K562 (cell line): ENCODE data around the gene TNFAIP3. TPM values are rescaled to one million over a fixed set of nuclear protein-coding genes. Genes with fewer than 3 reads are reported as not detected.
A peak's percentile ranks its signal among the peaks of the same experiment; 100 is the strongest.

Experiments used
- ATF7 ChIP-seq: fragments of 450-650 bp; IDR thresholded peaks from 2 replicates; pipeline ENCODE4 v1.7.1; 2014; ENCODE audit warnings: mild to moderate bottlenecking, moderate library complexity
- CCNT2 ChIP-seq: IDR thresholded peaks from 2 replicates; pipeline ENCODE4 v1.6.1; 2011; ENCODE audit warnings: borderline replicate concordance, low read depth, mild to moderate bottlenecking, moderate library complexity, mixed read lengths, low read length; ENCODE audit not compliant: insufficient read length; ENCODE audit errors: extremely low read depth
- DLX4 ChIP-seq: fragments of 250-450 bp; sonication (Bioruptor Pico); IDR thresholded peaks from 2 replicates; pipeline ENCODE4 v1.6.1; 2021; ENCODE audit warnings: mild to moderate bottlenecking
- E2F6 ChIP-seq, 2 experiments: IDR thresholded peaks; 2 replicates each; pipeline ENCODE4 v1.6.1; 2011; ENCODE audit warnings: borderline replicate concordance in 1 of 2, control low read depth in 1 of 2, low read depth in 1 of 2, low read length in 1 of 2, mild to moderate bottlenecking in 1 of 2, mixed read lengths in 1 of 2, moderate library complexity in 1 of 2; ENCODE audit not compliant: insufficient read depth in 1 of 2, insufficient read length in 1 of 2, poor library complexity in 1 of 2, severe bottlenecking in 1 of 2; ENCODE audit errors: extremely low read depth in 1 of 2
- ELF4 ChIP-seq: fragments of 450-650 bp; formaldehyde crosslinking; IDR thresholded peaks from 2 replicates; pipeline ENCODE4 v1.4.0; 2022; ENCODE audit warnings: missing genetic modification characterization
- FOXM1 ChIP-seq, 2 experiments: fragments of 450-650 bp in 1 of 2; sonication (generic) in 1 of 2; formaldehyde crosslinking in 1 of 2; IDR thresholded peaks; 2 replicates each; pipeline versions ENCODE4 v1.6.1 to v1.9.0; 2017 to 2022; ENCODE audit warnings: low read depth in 2 of 2, mild to moderate bottlenecking in 2 of 2, missing genetic modification reagents in 1 of 2, moderate library complexity in 1 of 2
- HES1 ChIP-seq: fragments of 450-650 bp; IDR thresholded peaks from 2 replicates; pipeline ENCODE4 v1.6.1; 2016; ENCODE audit warnings: low read depth, mild to moderate bottlenecking, moderate library complexity
- HIVEP1 ChIP-seq: fragments of 250-450 bp; sonication (Bioruptor Pico); IDR thresholded peaks from 2 replicates; pipeline ENCODE4 v1.4.0; 2020; ENCODE audit warnings: mild to moderate bottlenecking
- MTA3 ChIP-seq: fragments of 450-650 bp; formaldehyde crosslinking; IDR thresholded peaks from 2 replicates; pipeline ENCODE4 v1.6.1; 2017; ENCODE audit warnings: mild to moderate bottlenecking, borderline replicate concordance
- PCBP2 ChIP-seq: fragments of 200-400 bp; formaldehyde crosslinking; IDR thresholded peaks from 2 replicates; pipeline ENCODE4 v1.6.1; 2018; ENCODE audit warnings: low read length, low read depth, mild to moderate bottlenecking, moderate library complexity; ENCODE audit not compliant: poor library complexity, severe bottlenecking
- PTTG1 ChIP-seq: fragments of 450-650 bp; IDR thresholded peaks from 2 replicates; pipeline ENCODE4 v1.6.1; 2016; ENCODE audit warnings: low read depth, mild to moderate bottlenecking, missing genetic modification characterization, missing compliant biosample characterization
- SFPQ ChIP-seq: fragments of 200-400 bp; formaldehyde crosslinking; IDR thresholded peaks from 2 replicates; pipeline ENCODE4 v1.6.1; 2017; ENCODE audit warnings: mild to moderate bottlenecking, low read depth, low read length, moderate library complexity
- SMAD1 ChIP-seq: fragments of 150-350 bp; IDR thresholded peaks from 2 replicates; pipeline ENCODE4 v1.6.1; 2014; ENCODE audit warnings: low read length, low read depth; ENCODE audit not compliant: partially characterized antibody
- SRF ChIP-seq, 2 experiments: fragments of 250-450, 450-650 bp in 1 of 2; sonication (Bioruptor Pico) in 1 of 2; sonication (generic) in 1 of 2; formaldehyde crosslinking; IDR thresholded peaks; 2 replicates each; pipeline versions ENCODE4 v1.5.0 to v1.5.1; 2020 to 2022; ENCODE audit warnings: mild to moderate bottlenecking in 1 of 2, missing genetic modification reagents in 1 of 2
- XRCC4 ChIP-seq: IDR thresholded peaks from one replicate; pipeline ENCODE4 v1.6.1; 2011; ENCODE audit not compliant: insufficient read depth, insufficient read length; ENCODE audit errors: extremely low read depth
- ZMIZ1 ChIP-seq, 2 experiments: fragments of 150-350 bp in 1 of 2; IDR thresholded peaks; 2 replicates each; pipeline ENCODE4 v1.6.1; 2012 to 2016; ENCODE audit warnings: low read depth in 2 of 2, low read length in 2 of 2, mild to moderate bottlenecking in 1 of 2, moderate library complexity in 1 of 2
- ZNF561 ChIP-seq: fragments of 450-650 bp; formaldehyde crosslinking; conservative IDR thresholded peaks from 2 replicates; pipeline ENCODE4 v1.4.0; 2020; ENCODE audit warnings: mild to moderate bottlenecking, moderate library complexity
- polyA plus RNA-seq, 8 experiments: library from polyadenylated mRNA; depleted of rRNA in 4 of 8; stranded (reverse) in 5 of 8; unstranded in 3 of 8; fragments of >200 nt; fragmentation: Nextera tagmentation in 2 of 8; fragmentation: Illumina TruSeq in 1 of 8; extraction: Ambion mirVana in 2 of 8; extraction: Trizol in 1 of 8; gene quantifications; 2 replicates each; pipeline versions ENCODE4 v1.2.1 to v1.2.3, GENCODE V29; 2011 to 2014; ENCODE audit warnings: inconsistent platforms in 1 of 8, missing spikeins in 1 of 8
- total RNA-seq, 7 experiments: library from RNA; depleted of rRNA in 6 of 7; stranded (reverse); fragments of >200 nt in 6 of 7; fragmentation: Illumina TruSeq in 2 of 7; extraction: Trizol in 2 of 7; gene quantifications; 2 replicates each; pipeline versions ENCODE4 v1.2.1 to v1.2.3, GENCODE V29; 2011 to 2021; ENCODE audit warnings: low replicate concordance in 1 of 7

The TNFAIP3 gene
- total and polyA plus RNA-seq, 9 of the 15 experiments (the other 6 are each of a cell fraction or from before 2014, with no cell fraction given), result 0.79 to 17.0 (median 6.4) TPM

- peak in 1 of 2 experiments; percentile 35 for TF ChIP-seq E2F6 (IDR thresholded peaks at IDR 0.05; ENCODE audit: borderline replicate concordance in 1 of 2, extremely low read depth in 1 of 2, insufficient read depth in 1 of 2, insufficient read length in 1 of 2, low read depth in 1 of 2, low read length in 1 of 2, poor library complexity in 1 of 2, severe bottlenecking in 1 of 2)
- no peak for TF ChIP-seq PTTG1
- peak in 1 of 2 experiments; percentile 12; a peak in 1 of 4 replicates for TF ChIP-seq SRF (CRISPR knock-in tag; IDR thresholded peaks at IDR 0.05)
- peak; percentile 36 for TF ChIP-seq SMAD1
- 0 out of 2 replicates have a peak, but pooled peaks have one; percentile 11 for TF ChIP-seq ELF4 (CRISPR knock-in tag)
- peak; percentile 98 for TF ChIP-seq MTA3
- TF ChIP-seq PCBP2, result no peak
- TF ChIP-seq ZNF561 (CRISPR knock-in tag), result no peak
- peak; percentile 94 for TF ChIP-seq FOXM1 (IDR thresholded peaks at IDR 0.05; ENCODE audit: low read depth)
- no peak for TF ChIP-seq FOXM1 (CRISPR knock-in tag; IDR thresholded peaks at IDR 0.05; ENCODE audit: low read depth)
- TF ChIP-seq XRCC4, result no peak
- TF ChIP-seq CCNT2, result peak; percentile 96
- peak in 1 of 2 experiments; percentile 95; a peak in 2 of 4 replicates for TF ChIP-seq ZMIZ1 (IDR thresholded peaks at IDR 0.05; ENCODE audit: low read depth in 2 of 2, low read length in 2 of 2)
- TF ChIP-seq HIVEP1 (CRISPR knock-in tag), result 0 out of 2 replicates have a peak, but pooled peaks have one; percentile 53
- peak; percentile 100 for TF ChIP-seq ATF7
- no peak for TF ChIP-seq SFPQ
- peak; percentile 50 for TF ChIP-seq HES1
- TF ChIP-seq DLX4, result no peak
Observed at GRCh38 chr6:137863091-137863797, 3.8 kb upstream of the TNFAIP3 start (continued).
